Vagina (tissue), 2 donors: ENCODE data around the gene TIMELESS. TPM values are rescaled to one million over a fixed set of nuclear protein-coding genes. Genes with fewer than 3 reads are reported as not detected.

Experiments used
- DNase-seq, 2 donors: peaks; one replicate each; pipeline ENCODE4 v3.0.0-alpha.2; 2017; ENCODE audit errors: extremely low spot score in 2 of 2
- H3K27ac ChIP-seq: fragments of 200-600 bp; sonication (generic); one replicate; pipeline ENCODE4 v1.5.1; 2019
- H3K27me3 ChIP-seq: fragments of 200-600 bp; sonication (generic); one replicate; pipeline ENCODE4 v1.5.1; 2019
- H3K36me3 ChIP-seq, 2 donors: fragments of 200-600 bp; sonication (generic); one replicate each; pipeline ENCODE4 v1.5.1; 2017 to 2019
- H3K4me1 ChIP-seq: fragments of 200-600 bp; sonication (generic); one replicate; pipeline ENCODE4 v1.5.1; 2019
- H3K4me3 ChIP-seq, 2 donors: fragments of 200-600 bp; sonication (generic); 1 replicate in 1 of 2; 2 replicates in 1 of 2; pipeline ENCODE4 v1.5.1; 2016 to 2019
- H3K9me3 ChIP-seq: fragments of 200-600 bp; sonication (generic); one replicate; pipeline ENCODE4 v1.5.1; 2019
- CTCF ChIP-seq, 3 experiments: fragments of 450-650 bp in 2 of 3; fragments of 200-600 bp in 1 of 3; sonication (generic) in 1 of 3; IDR thresholded peaks; one replicate each; pipeline ENCODE4 v1.5.1; 2017 to 2019; ENCODE audit warnings: antibody characterized with exemption in 3 of 3, mild to moderate bottlenecking in 2 of 3, moderate library complexity in 2 of 3
- POLR2A ChIP-seq, 2 donors: fragments of 450-650 bp; IDR thresholded peaks; one replicate each; pipeline ENCODE4 v1.6.1; 2017; ENCODE audit warnings: antibody characterized with exemption in 2 of 2, mild to moderate bottlenecking in 2 of 2, moderate library complexity in 2 of 2
- POLR2AphosphoS5 ChIP-seq, 2 donors: sonication (generic); formaldehyde crosslinking; IDR thresholded peaks; one replicate each; pipeline ENCODE4 v1.9.0; 2017; ENCODE audit warnings: antibody characterized with exemption in 2 of 2, mild to moderate bottlenecking in 2 of 2, low read depth in 1 of 2; ENCODE audit not compliant: insufficient read depth in 1 of 2
- intact Hi-C: fragments of 100-400 bp; cut with DNase I; formaldehyde crosslinking; loops from one replicate; pipeline ENCODE4 v1.15.1; 2023
- total RNA-seq: library from RNA; depleted of rRNA; stranded (reverse); fragments of >200 nt; gene quantifications from one replicate; pipeline ENCODE4 v1.2.3, GENCODE V29; 2016

The TIMELESS gene
- total RNA-seq, 1 donor from 2014 or later: 6.1 TPM

GRCh38 chr12:56479625-56480024 is 30.4 kb upstream of the TIMELESS start:
- no peak for DNase-seq
- H3K36me3 ChIP-seq: no peaks in the 10 kb centered on the region
- TF ChIP-seq POLR2A (IDR thresholded peaks at IDR 0.05): no peak
- TF ChIP-seq CTCF (IDR thresholded peaks at IDR 0.05): no peak
- TF ChIP-seq POLR2AphosphoS5 (IDR thresholded peaks at IDR 0.05; ENCODE audit: insufficient read depth in 1 of 2, low read depth in 1 of 2): no peak
- H3K27me3 ChIP-seq: no peaks in the 10 kb centered on the region
- H3K4me3 ChIP-seq: no peak overlapping the region
- H3K27ac ChIP-seq: no peak overlapping the region
- no peaks in the 10 kb centered on the region for H3K9me3 ChIP-seq
- intact Hi-C loops: no loop called here
- no peaks in the 10 kb centered on the region for H3K4me1 ChIP-seq

GRCh38 chr12:56477521-56478225 is 28.4 kb upstream of the TIMELESS start:
- no peak overlapping the region for H3K27ac ChIP-seq
- DNase-seq: no peak
- H3K36me3 ChIP-seq: no peaks in the 10 kb centered on the region
- TF ChIP-seq CTCF (IDR thresholded peaks at IDR 0.05) (no peak), POLR2A (IDR thresholded peaks at IDR 0.05) (no peak), POLR2AphosphoS5 (IDR thresholded peaks at IDR 0.05; ENCODE audit: insufficient read depth in 1 of 2, low read depth in 1 of 2) (no peak)
- no peaks in the 10 kb centered on the region for H3K9me3 ChIP-seq
- H3K27me3 ChIP-seq: no peaks in the 10 kb centered on the region
- H3K4me1 ChIP-seq: no peaks in the 10 kb centered on the region
- no peak overlapping the region for H3K4me3 ChIP-seq
- intact Hi-C loops: no loop called here

GRCh38 chr12:56476972-56477432 is 27.8 kb upstream of the TIMELESS start:
- no peaks in the 10 kb centered on the region for H3K27me3 ChIP-seq
- no peaks in the 10 kb centered on the region for H3K36me3 ChIP-seq
- no peak overlapping the region for H3K4me3 ChIP-seq
- no peak for TF ChIP-seq POLR2AphosphoS5 (IDR thresholded peaks at IDR 0.05; ENCODE audit: insufficient read depth in 1 of 2, low read depth in 1 of 2)
- no peak for TF ChIP-seq POLR2A (IDR thresholded peaks at IDR 0.05)
- TF ChIP-seq CTCF (IDR thresholded peaks at IDR 0.05): no peak
- no peak for DNase-seq
- H3K27ac ChIP-seq: no peak overlapping the region
- H3K4me1 ChIP-seq: no peaks in the 10 kb centered on the region
- intact Hi-C loops: no loop called here
- no peaks in the 10 kb centered on the region for H3K9me3 ChIP-seq

- Histone ChIP-seq H3K4me1 (no peaks in the 10 kb centered on the region), H3K9me3 (no peaks in the 10 kb centered on the region), H3K36me3 (no peaks in the 10 kb centered on the region), H3K4me3 (no peak overlapping the region), H3K27ac (no peak overlapping the region), H3K27me3 (no peaks in the 10 kb centered on the region)
- TF ChIP-seq POLR2A (IDR thresholded peaks at IDR 0.05) (no peak), CTCF (IDR thresholded peaks at IDR 0.05) (no peak), POLR2AphosphoS5 (IDR thresholded peaks at IDR 0.05; ENCODE audit: insufficient read depth in 1 of 2, low read depth in 1 of 2) (no peak)
- DNase-seq: no peak
- intact Hi-C loops: no loop called here
Observed at GRCh38 chr12:56476143-56476542, 26.9 kb upstream of the TIMELESS start.

GRCh38 chr12:56474389-56474788 is 25.2 kb upstream of the TIMELESS start:
- Histone ChIP-seq H3K36me3 (no peaks in the 10 kb centered on the region), H3K4me3 (no peak overlapping the region), H3K27ac (no peak overlapping the region), H3K27me3 (no peaks in the 10 kb centered on the region), H3K9me3 (no peaks in the 10 kb centered on the region), H3K4me1 (peaks cover 7% of the 10 kb centered on the region)
- intact Hi-C loops: no loop called here
- DNase-seq: no peak
- TF ChIP-seq CTCF (IDR thresholded peaks at IDR 0.05) (no peak), POLR2AphosphoS5 (IDR thresholded peaks at IDR 0.05; ENCODE audit: insufficient read depth in 1 of 2, low read depth in 1 of 2) (no peak), POLR2A (IDR thresholded peaks at IDR 0.05) (no peak)
